WTC11 (cell line): ENCODE measurements around the gene DCX. TPM values are rescaled to one million over a fixed set of nuclear protein-coding genes. Genes with fewer than 3 reads are reported as not detected.

Source experiments
- ATAC-seq: fragments of 200-7000 bp; cut with Tn5 transposase; 2 replicates; pipeline ENCODE4 v1.10.0; 2021; ENCODE audit warnings: mild to moderate bottlenecking, moderate library complexity
- CTCF ChIA-PET: fragments of 300-600 bp; sonication (Branson Sonifier 250); formaldehyde crosslinking; loops from one replicate; lab custom pipeline; 2021; ENCODE audit warnings: antibody characterized with exemption; lab: Charles Lee
- POLR2A ChIA-PET: fragments of 350-600 bp; sonication (Branson Sonifier 250); formaldehyde crosslinking; loops from one replicate; lab custom pipeline; 2021; ENCODE audit warnings: antibody characterized with exemption; lab: Charles Lee
- DNase-seq: peaks from one replicate; pipeline ENCODE4 v3.0.0; 2021; ENCODE audit warnings: low spot score
- H3K27ac Mint-ChIP-seq: 2 replicates; pipeline ENCODE4 v1.8.0; 2021; ENCODE audit warnings: mixed read lengths
- H3K27me3 Mint-ChIP-seq: 2 replicates; pipeline ENCODE4 v1.8.0; 2021; ENCODE audit warnings: low read depth, mild to moderate bottlenecking, moderate library complexity, mixed read lengths
- H3K36me3 Mint-ChIP-seq: 2 replicates; pipeline ENCODE4 v1.8.0; 2021; ENCODE audit warnings: mixed read lengths
- H3K4me1 Mint-ChIP-seq: 2 replicates; pipeline ENCODE4 v1.8.0; 2022; ENCODE audit warnings: mixed read lengths
- H3K4me3 Mint-ChIP-seq: 2 replicates; pipeline ENCODE4 v1.8.0; 2021; ENCODE audit warnings: mild to moderate bottlenecking, moderate library complexity, mixed read lengths
- H3K9me3 Mint-ChIP-seq: 2 replicates; pipeline ENCODE4 v1.8.0; 2021; ENCODE audit warnings: mixed read lengths
- AR ChIP-seq: fragments of 250-450 bp; sonication (Bioruptor Pico); IDR thresholded peaks from 2 replicates; pipeline ENCODE4 v1.9.0; 2021; ENCODE audit warnings: mild to moderate bottlenecking
- ATF3 ChIP-seq: sonication (generic); formaldehyde crosslinking; conservative IDR thresholded peaks from 2 replicates; pipeline ENCODE4 v1.8.1; 2022; ENCODE audit warnings: mild to moderate bottlenecking, missing genetic modification reagents
- CBFB ChIP-seq: sonication (generic); formaldehyde crosslinking; IDR thresholded peaks from 2 replicates; pipeline ENCODE4 v1.8.1; 2022; ENCODE audit warnings: mild to moderate bottlenecking, low read depth, missing genetic modification reagents
- E2F4 ChIP-seq: sonication (generic); formaldehyde crosslinking; IDR thresholded peaks from 2 replicates; pipeline ENCODE4 v1.8.1; 2022; ENCODE audit warnings: low read depth, mild to moderate bottlenecking, moderate library complexity, missing genetic modification reagents, borderline replicate concordance
- ETV6 ChIP-seq: sonication (generic); formaldehyde crosslinking; IDR thresholded peaks from 2 replicates; pipeline ENCODE4 v1.8.1; 2022; ENCODE audit warnings: mild to moderate bottlenecking, missing genetic modification reagents
- IRF1 ChIP-seq: sonication (generic); formaldehyde crosslinking; IDR thresholded peaks from 2 replicates; pipeline ENCODE4 v1.8.0; 2023; ENCODE audit warnings: missing genetic modification reagents
- MYBL2 ChIP-seq: sonication (generic); formaldehyde crosslinking; IDR thresholded peaks from 2 replicates; pipeline ENCODE4 v1.8.1; 2023; ENCODE audit warnings: mild to moderate bottlenecking, moderate library complexity, missing genetic modification reagents
- NFATC4 ChIP-seq: fragments of 250-450 bp; sonication (Bioruptor Pico); IDR thresholded peaks from 2 replicates; pipeline ENCODE4 v1.9.0; 2021; ENCODE audit warnings: mild to moderate bottlenecking
- PREB ChIP-seq: sonication (generic); formaldehyde crosslinking; IDR thresholded peaks from 2 replicates; pipeline ENCODE4 v1.8.1; 2022; ENCODE audit warnings: mild to moderate bottlenecking, missing genetic modification reagents, moderate library complexity, borderline replicate concordance
- RORB ChIP-seq: fragments of 250-450 bp; sonication (Bioruptor Pico); IDR thresholded peaks from 2 replicates; pipeline ENCODE4 v1.9.0; 2021; ENCODE audit warnings: mild to moderate bottlenecking
- TCF7 ChIP-seq: sonication (generic); formaldehyde crosslinking; IDR thresholded peaks from 2 replicates; pipeline ENCODE4 v1.8.0; 2022; ENCODE audit warnings: mild to moderate bottlenecking, low read depth, missing genetic modification reagents, moderate library complexity
- USF2 ChIP-seq: sonication (generic); formaldehyde crosslinking; IDR thresholded peaks from 2 replicates; pipeline ENCODE4 v1.8.1; 2023; ENCODE audit warnings: mild to moderate bottlenecking, missing genetic modification reagents, moderate library complexity
- ZNF138 ChIP-seq: sonication (generic); formaldehyde crosslinking; conservative IDR thresholded peaks from 2 replicates; pipeline ENCODE4 v1.8.1; 2022; ENCODE audit warnings: mild to moderate bottlenecking, moderate library complexity, missing genetic modification reagents
- ZNF219 ChIP-seq: sonication (generic); formaldehyde crosslinking; IDR thresholded peaks from 2 replicates; pipeline ENCODE4 v1.8.0; 2023; ENCODE audit warnings: missing genetic modification reagents, mild to moderate bottlenecking, borderline replicate concordance
- ZNF396 ChIP-seq: fragments of 250-450 bp; sonication (Bioruptor Pico); IDR thresholded peaks from 2 replicates; pipeline ENCODE4 v1.8.0; 2021; ENCODE audit warnings: mild to moderate bottlenecking, moderate library complexity, borderline replicate concordance
- ZNF416 ChIP-seq: fragments of 250-450 bp; sonication (Bioruptor Pico); IDR thresholded peaks from 2 replicates; pipeline ENCODE4 v1.9.0; 2021; ENCODE audit warnings: mild to moderate bottlenecking, inconsistent platforms
- ZNF423 ChIP-seq: fragments of 250-450 bp; sonication (Bioruptor Pico); IDR thresholded peaks from 2 replicates; pipeline ENCODE4 v2.1.2; 2022; ENCODE audit warnings: mild to moderate bottlenecking, moderate library complexity
- ZNF512 ChIP-seq: sonication (generic); formaldehyde crosslinking; IDR thresholded peaks from 2 replicates; pipeline ENCODE4 v1.8.1; 2022; ENCODE audit warnings: missing genetic modification reagents, borderline replicate concordance
- total RNA-seq: library from RNA; stranded (reverse); gene quantifications from 3 replicates; pipeline ENCODE4 v1.2.3, GENCODE V29; 2021

The DCX gene
- total RNA-seq, 1 experiment from 2014 or later: 2.1 TPM

- TF ChIP-seq ETV6 (CRISPR knock-in tag) (no peak), ZNF416 (CRISPR knock-in tag) (no peak), USF2 (CRISPR knock-in tag) (no peak), ATF3 (CRISPR knock-in tag) (no peak), ZNF512 (CRISPR knock-in tag) (no peak), MYBL2 (CRISPR knock-in tag) (no peak), IRF1 (CRISPR knock-in tag) (no peak), TCF7 (no peak)
- ATAC-seq (no peak), DNase-seq (no peak)
- ChIA-PET CTCF (no interaction called here), POLR2A (no interaction called here)
- Mint-ChIP-seq H3K36me3 (no peaks in the 10 kb centered on the region), H3K4me1 (no peaks in the 10 kb centered on the region), H3K27ac (no peak overlapping the region), H3K9me3 (no peaks in the 10 kb centered on the region), H3K4me3 (no peak overlapping the region), H3K27me3 (peaks cover 21% of the 10 kb centered on the region)
These were observed 9.6 kb downstream of the DCX start for GRCh38 chrX:111402344-111402743.

- H3K27me3 Mint-ChIP-seq: peaks cover 18% of the 10 kb centered on the region
- ChIA-PET CTCF (no interaction called here), POLR2A (no interaction called here)
- no peaks in the 10 kb centered on the region for H3K36me3 Mint-ChIP-seq
- no peak overlapping the region for H3K27ac Mint-ChIP-seq
- H3K9me3 Mint-ChIP-seq: no peaks in the 10 kb centered on the region
- H3K4me1 Mint-ChIP-seq: no peaks in the 10 kb centered on the region
- TF ChIP-seq RORB (CRISPR knock-in tag): no peak
- TF ChIP-seq ZNF219 (CRISPR knock-in tag): no peak
- no peak for TF ChIP-seq AR (CRISPR knock-in tag)
- no peak for TF ChIP-seq ZNF138 (CRISPR knock-in tag)
- TF ChIP-seq CBFB (CRISPR knock-in tag): no peak
- no peak for TF ChIP-seq USF2 (CRISPR knock-in tag)
- no peak overlapping the region for H3K4me3 Mint-ChIP-seq
- DNase-seq (no peak), ATAC-seq (no peak)
These were observed 16.8 kb downstream of the DCX start for GRCh38 chrX:111395149-111395548.

- POLR2A ChIA-PET: no interaction called here
These were observed 17.4 kb downstream of the DCX start for GRCh38 chrX:111394569-111394968.

More at GRCh38 chrX:111394569-111394968, 17.4 kb downstream of the DCX start:
- no peaks in the 10 kb centered on the region for H3K9me3 Mint-ChIP-seq
- CTCF ChIA-PET: no interaction called here
- peaks cover 20% of the 10 kb centered on the region for H3K27me3 Mint-ChIP-seq
- H3K4me1 Mint-ChIP-seq: no peaks in the 10 kb centered on the region
- H3K36me3 Mint-ChIP-seq: no peaks in the 10 kb centered on the region
- no peak for DNase-seq
- no peak overlapping the region for H3K4me3 Mint-ChIP-seq
- H3K27ac Mint-ChIP-seq: no peak overlapping the region
- ATAC-seq: no peak
- no peak for TF ChIP-seq E2F4 (CRISPR knock-in tag)
- TF ChIP-seq NFATC4: no peak
- no peak for TF ChIP-seq TCF7
- TF ChIP-seq ZNF396 (CRISPR knock-in tag): no peak
- no peak for TF ChIP-seq PREB (CRISPR knock-in tag)
- TF ChIP-seq CBFB (CRISPR knock-in tag): no peak
- TF ChIP-seq IRF1 (CRISPR knock-in tag): no peak
- TF ChIP-seq ZNF423 (CRISPR knock-in tag): no peak
